ENCODE measurements around the gene STRADA.

STRADA gene

GRCh38 chr17:63682441-63682840, 59.2 kb downstream of the STRADA start:
- no peak for FAIRE-seq

GRCh38 chr17:63681530-63681929, 60.1 kb downstream of the STRADA start:
- no peak for FAIRE-seq

- FAIRE-seq: no peak
These were observed 60.9 kb downstream of the STRADA start for GRCh38 chr17:63680700-63681099.

GRCh38 chr17:63679214-63679613, 62.4 kb downstream of the STRADA start:
- no peak for FAIRE-seq

GRCh38 chr17:63676584-63676983, 65.0 kb downstream of the STRADA start:
- no peak for FAIRE-seq

- no peak for FAIRE-seq
These were observed 65.7 kb downstream of the STRADA start for GRCh38 chr17:63675607-63676546.

GRCh38 chr17:63675231-63675606, 66.4 kb downstream of the STRADA start:
- FAIRE-seq: no peak

GRCh38 chr17:63672856-63673255, 68.7 kb downstream of the STRADA start:
- FAIRE-seq: no peak

GRCh38 chr17:63665527-63666214, 75.9 kb downstream of the STRADA start:
- no peak for FAIRE-seq

GRCh38 chr17:63659850-63660249, 81.7 kb downstream of the STRADA start:
- no peak for FAIRE-seq

GRCh38 chr17:63658366-63658765, 83.2 kb downstream of the STRADA start:
- FAIRE-seq: no peak

- FAIRE-seq: no peak
These were observed 83.8 kb downstream of the STRADA start for GRCh38 chr17:63657786-63658185.

GRCh38 chr17:63653050-63653449, 88.5 kb downstream of the STRADA start:
- no peak for FAIRE-seq

Measured in colon (tissue), 2 donors.